ENCODE results near the gene IGSF9B. TPM values are rescaled to one million over a fixed set of nuclear protein-coding genes. Genes with fewer than 3 reads are reported as not detected.

The IGSF9B gene
- total and polyA plus RNA-seq, 9 of the 15 experiments (the other 6 are each of a cell fraction or from before 2014, with no cell fraction given) = 0.09 TPM; not detected in 8

DNA sequence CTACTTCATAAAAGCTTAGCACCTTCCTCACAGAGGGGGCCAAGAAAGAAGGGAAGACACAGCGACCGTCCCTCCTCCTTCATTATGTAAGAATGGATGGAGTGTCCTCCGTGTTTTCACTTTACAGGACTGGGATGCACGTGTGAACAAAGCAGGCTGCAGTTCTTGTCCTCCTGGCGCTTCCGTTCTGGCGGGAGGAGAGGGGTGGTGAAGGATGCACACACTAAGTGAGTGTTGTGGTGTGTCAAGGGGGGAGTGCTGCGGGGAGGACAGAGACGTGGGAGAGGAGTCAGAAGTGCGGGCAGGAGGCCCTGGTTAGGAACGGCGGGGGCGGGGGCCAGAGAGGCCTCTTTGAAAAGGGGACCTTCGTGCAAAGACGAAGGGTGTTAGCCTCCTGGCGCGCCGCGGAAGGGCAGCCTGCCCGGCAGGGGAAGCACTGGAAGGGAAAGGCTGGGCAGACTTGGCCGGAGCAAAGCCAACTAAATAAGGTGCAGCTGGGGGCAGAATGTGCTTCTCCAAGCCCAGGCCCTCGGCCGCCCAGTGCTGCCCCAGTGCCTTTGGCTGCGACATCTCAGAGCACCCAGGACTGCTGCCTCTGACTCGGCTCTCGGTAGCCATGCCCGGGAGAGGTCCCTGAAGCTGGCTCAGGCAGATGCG, 27.0 kb upstream of the IGSF9B start:
- Histone ChIP-seq H4K20me1 (replicated peaks; ENCODE audit: control insufficient read depth, insufficient read depth, low read length) (peaks cover 4% of the 10 kb centered on the region; the same call in 1 of the 2 replicates), H3K9me1 (ENCODE audit: control insufficient read depth, insufficient read depth, low read length) (peaks cover 3% of the 10 kb centered on the region), H3K9me3 (replicated peaks; ENCODE audit: control insufficient read depth, insufficient read depth, low read depth, low read length) (no peaks in the 10 kb centered on the region), H3K36me3 (ENCODE audit: control insufficient read depth, insufficient read depth, low read length) (no peaks in the 10 kb centered on the region), H3K4me3 (no peak overlapping the region), H3K27me3 (ENCODE audit: control insufficient read depth in 2 of 2, insufficient read depth in 2 of 2, low read length in 2 of 2) (peaks cover 21 to 61% of the 10 kb centered on the region in 2 experiments; a peak in 4 of 5 replicates), H3K4me1 (replicated peaks in 1 of 2; ENCODE audit: control insufficient read depth in 2 of 2, insufficient read depth in 2 of 2, low read length in 2 of 2) (no peaks in the 10 kb centered on the region), H3K9ac (ENCODE audit: insufficient read depth in 1 of 2, low read depth in 2 of 2, low read length in 2 of 2) (no peak overlapping the region; a peak in 1 of 4 replicates), H3K27ac (ENCODE audit: extremely low read depth, low read depth, low read length) (no peak overlapping the region), H2AFZ (ENCODE audit: low read depth, low read length) (no peak overlapping the region), H3K4me2 (ENCODE audit: insufficient read depth, low read length) (no peak overlapping the region), H3K79me2 (ENCODE audit: control insufficient read depth, insufficient read depth, low read length) (no peaks in the 10 kb centered on the region)
- no TSS peak for BruUV-seq (replicated peaks)
- ChIA-PET POLR2A (no interaction called here), CTCF (ENCODE audit: low intra/inter-chr PET ratio) (interaction anchor here (0.6 kb wide), 1 partner anchor 25 kb away, joined by 3 read pairs; no protein-coding TSS in a partner anchor)
- FAIRE-seq (no peak), DNase-seq (ENCODE audit: extremely low read depth in 1 of 4, low spot score in 3 of 4) (no peak), ATAC-seq (no peak)
- in situ Hi-C loops (cut with MboI) = no loop called here
- intact Hi-C loops (cut with micrococcal nuclease) = no loop called here
- WGBS (ENCODE audit: insufficient coverage, low coverage, missing lambda C conversion rate) = 0% methylated on average over 22 of the region's 28 CpGs
- TF ChIP-seq RFX5 (IDR thresholded peaks at IDR 0.05; ENCODE audit: low read depth, low read length) (no peak), TCF7 (IDR thresholded peaks at IDR 0.05; ENCODE audit: borderline replicate concordance) (no peak), POU5F1 (IDR thresholded peaks at IDR 0.05; ENCODE audit: borderline replicate concordance, low read depth, low read length, partially characterized antibody) (no peak), ZNF174 (CRISPR knock-in tag; IDR thresholded peaks at IDR 0.05) (no peak), MYC (IDR thresholded peaks at IDR 0.05; ENCODE audit: low read depth, low read length) (no peak), MYC (CRISPR knock-in tag; IDR thresholded peaks at IDR 0.05; ENCODE audit: borderline replicate concordance, low read depth) (no peak), SETDB1 (IDR thresholded peaks at IDR 0.05; ENCODE audit: low read length) (no peak)
- TF ChIP-seq, protein P1, sequence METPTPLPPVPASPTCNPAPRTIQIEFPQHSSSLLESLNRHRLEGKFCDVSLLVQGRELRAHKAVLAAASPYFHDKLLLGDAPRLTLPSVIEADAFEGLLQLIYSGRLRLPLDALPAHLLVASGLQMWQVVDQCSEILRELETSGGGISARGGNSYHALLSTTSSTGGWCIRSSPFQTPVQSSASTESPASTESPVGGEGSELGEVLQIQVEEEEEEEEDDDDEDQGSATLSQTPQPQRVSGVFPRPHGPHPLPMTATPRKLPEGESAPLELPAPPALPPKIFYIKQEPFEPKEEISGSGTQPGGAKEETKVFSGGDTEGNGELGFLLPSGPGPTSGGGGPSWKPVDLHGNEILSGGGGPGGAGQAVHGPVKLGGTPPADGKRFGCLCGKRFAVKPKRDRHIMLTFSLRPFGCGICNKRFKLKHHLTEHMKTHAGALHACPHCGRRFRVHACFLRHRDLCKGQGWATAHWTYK (CRISPR knock-in tag; IDR thresholded peaks at IDR 0.05) = no peak
- TF ChIP-seq, protein P2, sequence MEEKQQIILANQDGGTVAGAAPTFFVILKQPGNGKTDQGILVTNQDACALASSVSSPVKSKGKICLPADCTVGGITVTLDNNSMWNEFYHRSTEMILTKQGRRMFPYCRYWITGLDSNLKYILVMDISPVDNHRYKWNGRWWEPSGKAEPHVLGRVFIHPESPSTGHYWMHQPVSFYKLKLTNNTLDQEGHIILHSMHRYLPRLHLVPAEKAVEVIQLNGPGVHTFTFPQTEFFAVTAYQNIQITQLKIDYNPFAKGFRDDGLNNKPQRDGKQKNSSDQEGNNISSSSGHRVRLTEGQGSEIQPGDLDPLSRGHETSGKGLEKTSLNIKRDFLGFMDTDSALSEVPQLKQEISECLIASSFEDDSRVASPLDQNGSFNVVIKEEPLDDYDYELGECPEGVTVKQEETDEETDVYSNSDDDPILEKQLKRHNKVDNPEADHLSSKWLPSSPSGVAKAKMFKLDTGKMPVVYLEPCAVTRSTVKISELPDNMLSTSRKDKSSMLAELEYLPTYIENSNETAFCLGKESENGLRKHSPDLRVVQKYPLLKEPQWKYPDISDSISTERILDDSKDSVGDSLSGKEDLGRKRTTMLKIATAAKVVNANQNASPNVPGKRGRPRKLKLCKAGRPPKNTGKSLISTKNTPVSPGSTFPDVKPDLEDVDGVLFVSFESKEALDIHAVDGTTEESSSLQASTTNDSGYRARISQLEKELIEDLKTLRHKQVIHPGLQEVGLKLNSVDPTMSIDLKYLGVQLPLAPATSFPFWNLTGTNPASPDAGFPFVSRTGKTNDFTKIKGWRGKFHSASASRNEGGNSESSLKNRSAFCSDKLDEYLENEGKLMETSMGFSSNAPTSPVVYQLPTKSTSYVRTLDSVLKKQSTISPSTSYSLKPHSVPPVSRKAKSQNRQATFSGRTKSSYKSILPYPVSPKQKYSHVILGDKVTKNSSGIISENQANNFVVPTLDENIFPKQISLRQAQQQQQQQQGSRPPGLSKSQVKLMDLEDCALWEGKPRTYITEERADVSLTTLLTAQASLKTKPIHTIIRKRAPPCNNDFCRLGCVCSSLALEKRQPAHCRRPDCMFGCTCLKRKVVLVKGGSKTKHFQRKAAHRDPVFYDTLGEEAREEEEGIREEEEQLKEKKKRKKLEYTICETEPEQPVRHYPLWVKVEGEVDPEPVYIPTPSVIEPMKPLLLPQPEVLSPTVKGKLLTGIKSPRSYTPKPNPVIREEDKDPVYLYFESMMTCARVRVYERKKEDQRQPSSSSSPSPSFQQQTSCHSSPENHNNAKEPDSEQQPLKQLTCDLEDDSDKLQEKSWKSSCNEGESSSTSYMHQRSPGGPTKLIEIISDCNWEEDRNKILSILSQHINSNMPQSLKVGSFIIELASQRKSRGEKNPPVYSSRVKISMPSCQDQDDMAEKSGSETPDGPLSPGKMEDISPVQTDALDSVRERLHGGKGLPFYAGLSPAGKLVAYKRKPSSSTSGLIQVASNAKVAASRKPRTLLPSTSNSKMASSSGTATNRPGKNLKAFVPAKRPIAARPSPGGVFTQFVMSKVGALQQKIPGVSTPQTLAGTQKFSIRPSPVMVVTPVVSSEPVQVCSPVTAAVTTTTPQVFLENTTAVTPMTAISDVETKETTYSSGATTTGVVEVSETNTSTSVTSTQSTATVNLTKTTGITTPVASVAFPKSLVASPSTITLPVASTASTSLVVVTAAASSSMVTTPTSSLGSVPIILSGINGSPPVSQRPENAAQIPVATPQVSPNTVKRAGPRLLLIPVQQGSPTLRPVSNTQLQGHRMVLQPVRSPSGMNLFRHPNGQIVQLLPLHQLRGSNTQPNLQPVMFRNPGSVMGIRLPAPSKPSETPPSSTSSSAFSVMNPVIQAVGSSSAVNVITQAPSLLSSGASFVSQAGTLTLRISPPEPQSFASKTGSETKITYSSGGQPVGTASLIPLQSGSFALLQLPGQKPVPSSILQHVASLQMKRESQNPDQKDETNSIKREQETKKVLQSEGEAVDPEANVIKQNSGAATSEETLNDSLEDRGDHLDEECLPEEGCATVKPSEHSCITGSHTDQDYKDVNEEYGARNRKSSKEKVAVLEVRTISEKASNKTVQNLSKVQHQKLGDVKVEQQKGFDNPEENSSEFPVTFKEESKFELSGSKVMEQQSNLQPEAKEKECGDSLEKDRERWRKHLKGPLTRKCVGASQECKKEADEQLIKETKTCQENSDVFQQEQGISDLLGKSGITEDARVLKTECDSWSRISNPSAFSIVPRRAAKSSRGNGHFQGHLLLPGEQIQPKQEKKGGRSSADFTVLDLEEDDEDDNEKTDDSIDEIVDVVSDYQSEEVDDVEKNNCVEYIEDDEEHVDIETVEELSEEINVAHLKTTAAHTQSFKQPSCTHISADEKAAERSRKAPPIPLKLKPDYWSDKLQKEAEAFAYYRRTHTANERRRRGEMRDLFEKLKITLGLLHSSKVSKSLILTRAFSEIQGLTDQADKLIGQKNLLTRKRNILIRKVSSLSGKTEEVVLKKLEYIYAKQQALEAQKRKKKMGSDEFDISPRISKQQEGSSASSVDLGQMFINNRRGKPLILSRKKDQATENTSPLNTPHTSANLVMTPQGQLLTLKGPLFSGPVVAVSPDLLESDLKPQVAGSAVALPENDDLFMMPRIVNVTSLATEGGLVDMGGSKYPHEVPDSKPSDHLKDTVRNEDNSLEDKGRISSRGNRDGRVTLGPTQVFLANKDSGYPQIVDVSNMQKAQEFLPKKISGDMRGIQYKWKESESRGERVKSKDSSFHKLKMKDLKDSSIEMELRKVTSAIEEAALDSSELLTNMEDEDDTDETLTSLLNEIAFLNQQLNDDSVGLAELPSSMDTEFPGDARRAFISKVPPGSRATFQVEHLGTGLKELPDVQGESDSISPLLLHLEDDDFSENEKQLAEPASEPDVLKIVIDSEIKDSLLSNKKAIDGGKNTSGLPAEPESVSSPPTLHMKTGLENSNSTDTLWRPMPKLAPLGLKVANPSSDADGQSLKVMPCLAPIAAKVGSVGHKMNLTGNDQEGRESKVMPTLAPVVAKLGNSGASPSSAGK (IDR thresholded peaks at IDR 0.05) = no peak
